Upper lobe of left lung (tissue), 6 donors: ENCODE measurements around the gene KLF15. TPM values are rescaled to one million over a fixed set of nuclear protein-coding genes. Genes with fewer than 3 reads are reported as not detected.

Experiments used
- ATAC-seq, 2 donors: fragments of 200-7000 bp; cut with Tn5 transposase; one replicate each; pipeline ENCODE4 v1.9.1; 2022; ENCODE audit warnings: mild to moderate bottlenecking in 2 of 2, moderate library complexity in 2 of 2; ENCODE audit not compliant: low FRiP score in 2 of 2
- DNase-seq, 2 donors: peaks; one replicate each; pipeline ENCODE4 v3.0.0-alpha.2; 2019 to 2020
- H3K27ac ChIP-seq, 4 donors: fragments of 200-600 bp; sonication (generic); one replicate each; pipeline ENCODE4 v1.5.1; 2016 to 2019
- H3K27me3 ChIP-seq, 4 donors: fragments of 200-600 bp; sonication (generic); one replicate each; pipeline ENCODE4 v1.5.1; 2017 to 2019
- H3K36me3 ChIP-seq, 4 donors: fragments of 200-600 bp; sonication (generic); one replicate each; pipeline ENCODE4 v1.5.1; 2016 to 2019
- H3K4me1 ChIP-seq, 4 donors: fragments of 200-600 bp; sonication (generic); one replicate each; pipeline ENCODE4 v1.5.1; 2018 to 2019
- H3K4me3 ChIP-seq, 4 donors: fragments of 200-600 bp; sonication (generic); one replicate each; pipeline ENCODE4 v1.5.1; 2017 to 2019; ENCODE audit warnings: mild to moderate bottlenecking in 2 of 4, moderate library complexity in 1 of 4
- H3K9me3 ChIP-seq, 4 donors: fragments of 200-600 bp; sonication (generic); one replicate each; pipeline ENCODE4 v1.5.1; 2018 to 2019
- CTCF ChIP-seq, 6 experiments: fragments of 450-650 bp in 4 of 6; fragments of 200-600 bp in 2 of 6; sonication (generic) in 2 of 6; IDR thresholded peaks; one replicate each; pipeline ENCODE4 v1.5.1; 2016 to 2019; ENCODE audit warnings: antibody characterized with exemption in 6 of 6
- EP300 ChIP-seq, 4 donors: sonication (generic); formaldehyde crosslinking; IDR thresholded peaks; one replicate each; pipeline ENCODE4 v1.5.1; 2017; ENCODE audit warnings: antibody characterized with exemption in 4 of 4, control low read depth in 2 of 4
- POLR2A ChIP-seq, 4 donors: fragments of 450-650 bp; IDR thresholded peaks; one replicate each; pipeline ENCODE4 v1.5.1; 2016 to 2017; ENCODE audit warnings: antibody characterized with exemption in 4 of 4, mild to moderate bottlenecking in 2 of 4
- POLR2AphosphoS5 ChIP-seq, 2 donors: sonication (generic); formaldehyde crosslinking; IDR thresholded peaks; one replicate each; pipeline ENCODE4 v1.5.1; 2017; ENCODE audit warnings: antibody characterized with exemption in 2 of 2
- WGBS, 2 donors: methylation state at CpG; one replicate each; pipeline ENCODE4 v1.1.5; 2017 to 2018; 5-methylcytosine and 5-hydroxymethylcytosine counted together
- total RNA-seq, 6 donors: library from RNA; depleted of rRNA in 4 of 6; stranded (reverse); fragments of >200 nt in 4 of 6; gene quantifications; one replicate each; pipeline versions ENCODE4 v1.1.0 to v1.2.1, GENCODE V29; 2016 to 2021
- donor health status: DM: no; HTN: no; CAD: no; lungs with moderate emphysema.
- donor health status: DM: no; HTN: yes; CAD: no; lungs with severe emphysema.

The KLF15 gene
- 10 to 100 TPM; 21.6 to 52.4 (median 38.3) TPM for total RNA-seq

- 0 to 1% methylated on average over 8 to 43 of the region's 86 CpGs for WGBS, 2 donors
- Histone ChIP-seq H3K4me1 (peaks cover 21 to 53% (median 47%) of the 10 kb centered on the region in 4 donors), H3K4me3 (peak within 1 kb of the TSS; percentile 60 to 91 (median 66)), H3K36me3 (peaks cover 0 to under 1% (median 0%) of the 10 kb centered on the region in 4 donors), H3K27me3 (peaks cover 0 to 12% (median 3%) of the 10 kb centered on the region in 4 donors), H3K9me3 (no peaks in the 10 kb centered on the region), H3K27ac (peak within 1 kb of the TSS; percentile 91 to 98 (median 94))
- ATAC-seq (peak; percentile 77 to 92), DNase-seq (peak; percentile 90 to 98)
- peak; percentile 45 to 91 for TF ChIP-seq POLR2AphosphoS5 (IDR thresholded peaks at IDR 0.05)
- TF ChIP-seq CTCF (IDR thresholded peaks at IDR 0.05) = peak in 1 of 6 experiments; percentile 4
- no peak for TF ChIP-seq EP300 (IDR thresholded peaks at IDR 0.05)
- peak in 2 of 4 donors; percentile 71 to 84 for TF ChIP-seq POLR2A (IDR thresholded peaks at IDR 0.05)
These were observed at the start of gene KLF15 for GRCh38 chr3:126357295-126358037. TSS of gene KLF15 (minus strand) at chr3:126357408. CDS start at chr3:126352922, 4,486 bp downstream.

GRCh38 chr3:126406389-126407296 is 49.4 kb upstream of the KLF15 start:
- ATAC-seq (peak in 1 of 2 donors; percentile 5), DNase-seq (no peak)
- H3K4me3 ChIP-seq = no peak overlapping the region
- WGBS, 2 donors = 84 to 89% methylated on average over 9 to 13 of the region's 15 CpGs
- H3K27me3 ChIP-seq = no peaks in the 10 kb centered on the region
- H3K4me1 ChIP-seq = no peaks in the 10 kb centered on the region
- no peak overlapping the region for H3K27ac ChIP-seq
- no peaks in the 10 kb centered on the region for H3K9me3 ChIP-seq
- H3K36me3 ChIP-seq = no peaks in the 10 kb centered on the region
- no peak for TF ChIP-seq POLR2A (IDR thresholded peaks at IDR 0.05)
- TF ChIP-seq POLR2AphosphoS5 (IDR thresholded peaks at IDR 0.05) = no peak
- no peak for TF ChIP-seq EP300 (IDR thresholded peaks at IDR 0.05)
- no peak for TF ChIP-seq CTCF (IDR thresholded peaks at IDR 0.05)

GRCh38 chr3:126402666-126403302 is 45.6 kb upstream of the KLF15 start:
- TF ChIP-seq CTCF (IDR thresholded peaks at IDR 0.05) (no peak), EP300 (IDR thresholded peaks at IDR 0.05) (no peak), POLR2A (IDR thresholded peaks at IDR 0.05) (no peak)
- no peak overlapping the region for H3K27ac ChIP-seq
- no peaks in the 10 kb centered on the region for H3K4me1 ChIP-seq
- no peak for ATAC-seq
- 86 to 88% methylated on average over 12 of the region's 12 CpGs for WGBS, 2 donors
- H3K4me3 ChIP-seq = no peak overlapping the region
- DNase-seq = no peak
- no peaks in the 10 kb centered on the region for H3K36me3 ChIP-seq
- no peaks in the 10 kb centered on the region for H3K27me3 ChIP-seq
- no peaks in the 10 kb centered on the region for H3K9me3 ChIP-seq

- no peaks in the 10 kb centered on the region for H3K9me3 ChIP-seq
- H3K27me3 ChIP-seq = no peaks in the 10 kb centered on the region
- no peak overlapping the region for H3K4me3 ChIP-seq
- no peak overlapping the region for H3K27ac ChIP-seq
- ATAC-seq = no peak
- no peaks in the 10 kb centered on the region for H3K4me1 ChIP-seq
- 78 to 79% methylated on average over 6 of the region's 6 CpGs for WGBS, 2 donors
- DNase-seq = no peak
- H3K36me3 ChIP-seq = no peaks in the 10 kb centered on the region
- TF ChIP-seq EP300 (IDR thresholded peaks at IDR 0.05) = no peak
- TF ChIP-seq POLR2A (IDR thresholded peaks at IDR 0.05) = no peak
- TF ChIP-seq CTCF (IDR thresholded peaks at IDR 0.05) = no peak
- TF ChIP-seq POLR2AphosphoS5 (IDR thresholded peaks at IDR 0.05) = no peak
These were observed 45.0 kb upstream of the KLF15 start for GRCh38 chr3:126402178-126402577.
